NB4 (cell line): ENCODE data around the gene GRIN2D.

Experiments used
- CTCF ChIP-seq: IDR thresholded peaks from one replicate; pipeline ENCODE4 v1.5.1; 2012; ENCODE audit warnings: low read depth, low read length
- MAX ChIP-seq: IDR thresholded peaks from 2 replicates; pipeline ENCODE4 v1.6.1; 2011; ENCODE audit warnings: low read depth, low read length
- POLR2A ChIP-seq: IDR thresholded peaks from 2 replicates; pipeline ENCODE4 v1.6.1; 2011; ENCODE audit warnings: mild to moderate bottlenecking; ENCODE audit not compliant: insufficient read length; ENCODE audit errors: extremely low read depth

GRCh38 chr19:48351341-48351752 lies 42.1 kb upstream of the GRIN2D start:
- peak; percentile 100 for TF ChIP-seq CTCF
- TF ChIP-seq MAX, result no peak
- no peak for TF ChIP-seq POLR2A
